ENCODE data around the gene XPO4.

XPO4 gene

GRCh38 chr13:20815464-20815863, 87.1 kb downstream of the XPO4 start:
- Histone ChIP-seq H3K4ac (ENCODE audit: low read depth, low read length) (no peak overlapping the region), H3K9me3 (ENCODE audit: insufficient read depth, low read depth, low read length) (no peaks in the 10 kb centered on the region), H2BK12ac (ENCODE audit: low read length) (no peak overlapping the region), H3K9ac (ENCODE audit: low read length) (no peak overlapping the region), H3K27ac (ENCODE audit: low read depth, low read length) (no peak overlapping the region), H3K4me3 (ENCODE audit: low read depth, low read length) (no peak overlapping the region), H3K14ac (ENCODE audit: low read length) (no peak overlapping the region), H3K4me2 (ENCODE audit: low read length) (no peak overlapping the region), H4K91ac (ENCODE audit: low read depth, low read length) (no peak overlapping the region), H3K79me1 (ENCODE audit: low read length) (no peaks in the 10 kb centered on the region), H3K23ac (ENCODE audit: low read length) (no peak overlapping the region), H4K8ac (ENCODE audit: low read depth, low read length) (no peak overlapping the region), H2BK5ac (ENCODE audit: low read depth, low read length, poor library complexity) (no peak overlapping the region), H2BK120ac (ENCODE audit: insufficient read depth, low read length, poor library complexity) (no peak overlapping the region), H3K4me1 (ENCODE audit: control insufficient read depth in 1 of 2, insufficient read depth in 2 of 2, low read length in 2 of 2) (no peaks in the 10 kb centered on the region), H3K18ac (ENCODE audit: low read length) (no peak overlapping the region), H3K27me3 (ENCODE audit: insufficient read depth, low read length) (no peaks in the 10 kb centered on the region), H4K12ac (ENCODE audit: low read depth, low read length) (no peak overlapping the region), H2AFZ (ENCODE audit: insufficient read depth, low read length, poor library complexity) (no peak overlapping the region), H2AK5ac (ENCODE audit: low read length) (no peak overlapping the region), H3K36me3 (ENCODE audit: control insufficient read depth in 1 of 2, insufficient read depth in 2 of 2, low read length in 2 of 2) (peaks cover 0 to 3% of the 10 kb centered on the region in 2 experiments), H3K79me2 (ENCODE audit: control insufficient read depth, insufficient read depth, low read length, poor library complexity) (no peaks in the 10 kb centered on the region)
- no CpG with 5 or more reads among the region's 1 CpG for WGBS (ENCODE audit: extremely low coverage, insufficient coverage, insufficient read length)
- peak in 1 of 2 donors; percentile 4 for DNase-seq

GRCh38 chr13:20814224-20814910, 88.2 kb downstream of the XPO4 start:
- WGBS (ENCODE audit: extremely low coverage, insufficient coverage, insufficient read length), result no CpG with 5 or more reads among the region's 5 CpGs
- Histone ChIP-seq H3K23ac (ENCODE audit: low read length) (no peak overlapping the region), H3K9me3 (ENCODE audit: insufficient read depth, low read depth, low read length) (no peaks in the 10 kb centered on the region), H3K79me1 (ENCODE audit: low read length) (no peaks in the 10 kb centered on the region), H3K9ac (ENCODE audit: low read length) (no peak overlapping the region), H4K8ac (ENCODE audit: low read depth, low read length) (no peak overlapping the region), H3K4me2 (ENCODE audit: low read length) (no peak overlapping the region), H3K4me3 (ENCODE audit: low read depth, low read length) (no peak overlapping the region), H2BK120ac (ENCODE audit: insufficient read depth, low read length, poor library complexity) (no peak overlapping the region), H2AK5ac (ENCODE audit: low read length) (no peak overlapping the region), H3K27me3 (ENCODE audit: insufficient read depth, low read length) (no peaks in the 10 kb centered on the region), H3K14ac (ENCODE audit: low read length) (no peak overlapping the region), H3K18ac (ENCODE audit: low read length) (no peak overlapping the region), H3K27ac (ENCODE audit: low read depth, low read length) (no peak overlapping the region), H2AFZ (ENCODE audit: insufficient read depth, low read length, poor library complexity) (no peak overlapping the region), H2BK5ac (ENCODE audit: low read depth, low read length, poor library complexity) (no peak overlapping the region), H2BK12ac (ENCODE audit: low read length) (no peak overlapping the region), H4K91ac (ENCODE audit: low read depth, low read length) (no peak overlapping the region), H3K79me2 (ENCODE audit: control insufficient read depth, insufficient read depth, low read length, poor library complexity) (no peaks in the 10 kb centered on the region), H3K36me3 (ENCODE audit: control insufficient read depth in 1 of 2, insufficient read depth in 2 of 2, low read length in 2 of 2) (peaks cover 0 to 2% of the 10 kb centered on the region in 2 experiments), H4K12ac (ENCODE audit: low read depth, low read length) (no peak overlapping the region), H3K4ac (ENCODE audit: low read depth, low read length) (no peak overlapping the region), H3K4me1 (ENCODE audit: control insufficient read depth in 1 of 2, insufficient read depth in 2 of 2, low read length in 2 of 2) (no peaks in the 10 kb centered on the region)
- no peak for DNase-seq

DNA sequence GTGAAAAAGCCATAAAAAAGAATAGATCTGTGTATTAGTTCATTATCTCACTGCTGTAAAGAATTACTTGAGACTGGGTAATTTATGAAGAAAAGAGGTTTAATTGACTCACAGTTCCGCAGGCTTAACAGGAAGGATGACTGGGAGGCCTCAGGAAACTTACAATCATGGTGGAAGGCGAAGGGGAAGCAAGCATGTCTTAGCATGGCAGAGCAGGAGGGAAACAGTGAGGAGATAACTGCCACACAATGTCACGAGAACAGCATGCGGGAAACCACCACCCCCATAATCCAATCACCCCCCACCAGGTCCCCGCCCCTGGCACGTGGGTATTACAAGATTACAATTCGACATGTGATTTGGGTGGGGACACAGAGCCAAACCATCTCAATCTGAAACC, 89.7 kb downstream of the XPO4 start:
- Histone ChIP-seq H4K8ac (ENCODE audit: low read depth, low read length) (no peak overlapping the region), H3K9ac (ENCODE audit: low read length) (no peak overlapping the region), H3K9me3 (ENCODE audit: insufficient read depth, low read depth, low read length) (no peaks in the 10 kb centered on the region), H3K4me1 (ENCODE audit: control insufficient read depth in 1 of 2, insufficient read depth in 2 of 2, low read length in 2 of 2) (no peaks in the 10 kb centered on the region), H2BK5ac (ENCODE audit: low read depth, low read length, poor library complexity) (no peak overlapping the region), H3K36me3 (ENCODE audit: control insufficient read depth in 1 of 2, insufficient read depth in 2 of 2, low read length in 2 of 2) (peaks cover 0 to 4% of the 10 kb centered on the region in 2 experiments), H4K12ac (ENCODE audit: low read depth, low read length) (no peak overlapping the region), H4K91ac (ENCODE audit: low read depth, low read length) (no peak overlapping the region), H2BK120ac (ENCODE audit: insufficient read depth, low read length, poor library complexity) (no peak overlapping the region), H2BK12ac (ENCODE audit: low read length) (no peak overlapping the region), H3K18ac (ENCODE audit: low read length) (no peak overlapping the region), H3K4me2 (ENCODE audit: low read length) (no peak overlapping the region), H3K14ac (ENCODE audit: low read length) (no peak overlapping the region), H3K79me2 (ENCODE audit: control insufficient read depth, insufficient read depth, low read length, poor library complexity) (no peaks in the 10 kb centered on the region), H3K23ac (ENCODE audit: low read length) (no peak overlapping the region), H3K4me3 (ENCODE audit: low read depth, low read length) (no peak overlapping the region), H3K79me1 (ENCODE audit: low read length) (no peaks in the 10 kb centered on the region), H3K27me3 (ENCODE audit: insufficient read depth, low read length) (no peaks in the 10 kb centered on the region), H2AK5ac (ENCODE audit: low read length) (no peak overlapping the region), H3K4ac (ENCODE audit: low read depth, low read length) (no peak overlapping the region), H2AFZ (ENCODE audit: insufficient read depth, low read length, poor library complexity) (no peak overlapping the region), H3K27ac (ENCODE audit: low read depth, low read length) (no peak overlapping the region)
- no peak for DNase-seq
- WGBS (ENCODE audit: extremely low coverage, insufficient coverage, insufficient read length), result no CpG with 5 or more reads among the region's 7 CpGs

- no peak overlapping the region for H3K4me3 ChIP-seq (ENCODE audit: low read depth, low read length)
- H2AFZ ChIP-seq (ENCODE audit: insufficient read depth, low read length, poor library complexity), result no peak overlapping the region
- H2BK120ac ChIP-seq (ENCODE audit: insufficient read depth, low read length, poor library complexity), result no peak overlapping the region
- no peak overlapping the region for H2BK5ac ChIP-seq (ENCODE audit: low read depth, low read length, poor library complexity)
- H2BK12ac ChIP-seq (ENCODE audit: low read length), result no peak overlapping the region
- no peaks in the 10 kb centered on the region for H3K9me3 ChIP-seq (ENCODE audit: insufficient read depth, low read depth, low read length)
- H3K23ac ChIP-seq (ENCODE audit: low read length), result no peak overlapping the region
- WGBS (ENCODE audit: extremely low coverage, insufficient coverage, insufficient read length), result no CpG with 5 or more reads among the region's 2 CpGs
- no peak overlapping the region for H2AK5ac ChIP-seq (ENCODE audit: low read length)
- H3K27ac ChIP-seq (ENCODE audit: low read depth, low read length), result no peak overlapping the region
- H3K36me3 ChIP-seq (ENCODE audit: control insufficient read depth in 1 of 2, insufficient read depth in 2 of 2, low read length in 2 of 2), result peaks cover 2 to 4% of the 10 kb centered on the region in 2 experiments
- no peak overlapping the region for H3K4me2 ChIP-seq (ENCODE audit: low read length)
- no peak for DNase-seq
- H3K14ac ChIP-seq (ENCODE audit: low read length), result no peak overlapping the region
- no peak overlapping the region for H3K9ac ChIP-seq (ENCODE audit: low read length)
- H3K79me1 ChIP-seq (ENCODE audit: low read length), result no peaks in the 10 kb centered on the region
- H3K18ac ChIP-seq (ENCODE audit: low read length), result no peak overlapping the region
- H3K27me3 ChIP-seq (ENCODE audit: insufficient read depth, low read length), result no peaks in the 10 kb centered on the region
- H4K91ac ChIP-seq (ENCODE audit: low read depth, low read length), result no peak overlapping the region
- H3K4me1 ChIP-seq (ENCODE audit: control insufficient read depth in 1 of 2, insufficient read depth in 2 of 2, low read length in 2 of 2), result no peaks in the 10 kb centered on the region
- no peak overlapping the region for H3K4ac ChIP-seq (ENCODE audit: low read depth, low read length)
- no peaks in the 10 kb centered on the region for H3K79me2 ChIP-seq (ENCODE audit: control insufficient read depth, insufficient read depth, low read length, poor library complexity)
- no peak overlapping the region for H4K8ac ChIP-seq (ENCODE audit: low read depth, low read length)
- H4K12ac ChIP-seq (ENCODE audit: low read depth, low read length), result no peak overlapping the region
Observed at GRCh38 chr13:20810808-20811207, 91.7 kb downstream of the XPO4 start.

Data from trophoblast cell (in vitro differentiated cells and primary cell).